Skin epidermis (tissue), 12 donors: Measurements from ENCODE around the gene CIC.

Source experiments
- H3K27ac ChIP-seq, 21 experiments: fragments of 200-600 bp; sonication (generic) in 11 of 21; one replicate each; pipeline ENCODE4 v1.5.0; 2020; ENCODE audit warnings: mild to moderate bottlenecking in 3 of 21, inconsistent platforms in 2 of 21, moderate library complexity in 2 of 21
- H3K4me3 ChIP-seq, 7 experiments: fragments of 200-600 bp; sonication (generic) in 2 of 7; one replicate each; pipeline ENCODE4 v1.5.0; 2020; ENCODE audit warnings: inconsistent platforms in 2 of 7, mild to moderate bottlenecking in 2 of 7, moderate library complexity in 1 of 7

CIC gene

DNA sequence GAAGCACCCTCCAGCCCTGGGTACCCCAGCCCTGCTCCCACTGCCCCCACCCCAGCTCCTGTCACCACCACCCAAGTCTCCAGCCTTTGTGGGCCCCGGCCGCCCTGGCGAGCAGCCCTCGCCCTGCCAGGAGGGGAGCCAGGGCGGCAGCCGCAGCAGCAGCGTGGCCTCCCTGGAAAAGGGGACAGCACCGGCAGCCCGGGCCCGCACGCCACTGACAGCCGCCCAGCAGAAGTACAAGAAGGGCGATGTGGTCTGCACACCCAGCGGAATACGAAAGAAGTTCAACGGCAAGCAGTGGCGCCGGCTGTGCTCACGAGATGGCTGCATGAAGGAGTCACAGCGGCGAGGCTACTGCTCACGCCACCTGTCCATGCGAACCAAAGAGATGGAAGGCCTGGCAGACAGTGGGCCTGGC lies 3.9 kb downstream of the CIC start:
- H3K4me3 ChIP-seq = no peak overlapping the region

DNA sequence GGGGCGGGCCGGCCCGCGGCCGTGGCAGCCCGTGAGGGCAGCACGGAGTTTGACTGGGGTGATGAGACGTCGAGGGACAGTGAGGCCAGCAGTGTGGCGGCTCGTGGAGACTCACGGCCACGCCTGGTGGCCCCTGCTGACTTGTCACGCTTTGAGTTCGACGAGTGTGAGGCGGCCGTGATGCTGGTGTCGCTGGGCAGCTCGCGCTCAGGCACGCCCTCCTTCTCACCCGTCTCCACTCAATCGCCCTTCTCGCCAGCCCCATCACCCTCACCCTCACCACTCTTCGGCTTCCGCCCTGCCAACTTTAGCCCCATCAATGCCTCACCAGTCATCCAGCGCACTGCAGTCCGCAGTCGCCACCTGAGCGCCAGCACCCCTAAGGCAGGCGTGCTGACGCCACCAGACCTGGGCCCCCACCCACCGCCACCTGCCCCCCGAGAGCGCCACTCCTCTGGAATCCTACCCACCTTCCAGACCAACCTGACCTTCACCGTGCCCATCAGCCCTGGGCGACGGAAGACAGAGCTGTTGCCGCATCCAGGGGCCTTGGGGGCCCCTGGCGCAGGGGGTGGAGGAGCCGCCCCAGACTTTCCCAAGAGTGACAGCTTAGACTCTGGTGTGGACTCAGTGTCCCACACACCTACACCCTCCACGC lies 4.5 kb downstream of the CIC start:
- peak overlapping the region in 3 of 21 experiments; percentile 8 to 47 (median 24) for H3K27ac ChIP-seq

More for the DNA sequence above, 3.9 kb downstream of the CIC start:
- H3K27ac ChIP-seq = peak overlapping the region in 4 of 21 experiments; percentile 8 to 55 (median 40)

DNA sequence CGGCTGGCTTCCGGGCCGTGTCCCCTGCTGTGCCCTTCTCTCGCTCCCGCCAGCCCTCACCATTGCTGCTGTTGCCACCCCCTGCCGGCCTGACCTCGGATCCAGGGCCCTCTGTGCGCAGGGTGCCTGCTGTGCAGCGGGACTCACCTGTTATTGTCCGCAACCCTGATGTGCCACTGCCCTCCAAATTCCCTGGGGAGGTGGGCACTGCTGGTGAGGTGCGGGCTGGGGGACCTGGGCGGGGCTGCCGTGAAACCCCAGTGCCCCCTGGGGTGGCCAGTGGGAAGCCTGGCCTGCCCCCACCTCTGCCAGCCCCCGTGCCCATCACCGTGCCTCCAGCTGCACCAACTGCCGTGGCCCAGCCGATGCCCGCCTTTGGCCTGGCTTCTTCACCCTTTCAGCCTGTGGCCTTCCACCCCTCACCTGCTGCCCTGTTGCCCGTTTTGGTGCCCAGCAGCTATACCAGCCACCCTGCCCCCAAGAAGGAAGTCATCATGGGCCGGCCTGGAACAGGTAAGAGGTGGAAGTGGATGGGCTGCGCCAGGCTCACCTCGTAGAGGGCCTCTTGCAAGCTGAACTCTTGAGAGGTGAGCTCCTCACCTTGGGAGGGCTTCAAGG lies 5.1 kb downstream of the CIC start:
- Histone ChIP-seq H3K27ac (peak overlapping the region in 3 of 21 experiments; percentile 13 to 24 (median 20)), H3K4me3 (no peak overlapping the region)

More for the DNA sequence above, 4.5 kb downstream of the CIC start:
- no peak overlapping the region for H3K4me3 ChIP-seq

DNA sequence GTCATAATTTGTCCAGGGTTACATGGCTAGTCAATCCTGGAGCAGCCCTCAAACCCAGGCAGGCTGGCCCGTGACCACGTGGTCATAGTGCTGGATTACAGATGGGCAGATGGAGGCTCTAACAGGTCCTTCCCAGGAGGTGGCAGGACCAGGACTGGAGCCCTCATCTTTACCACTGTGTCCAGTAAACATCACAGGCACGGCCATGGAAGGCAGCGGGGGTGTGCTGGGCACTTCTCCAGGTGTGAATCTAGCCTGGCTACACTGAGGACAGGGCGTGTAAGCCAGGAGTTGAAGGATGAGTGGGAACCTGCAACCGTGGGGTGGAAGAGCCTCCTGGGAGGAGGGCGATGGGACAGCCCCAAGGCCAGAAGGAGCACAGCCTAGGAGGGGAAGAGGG lies 6.1 kb downstream of the CIC start:
- H3K4me3 ChIP-seq = no peak overlapping the region
- H3K27ac ChIP-seq = peak overlapping the region in 6 of 21 experiments; percentile 12 to 97 (median 88)

DNA sequence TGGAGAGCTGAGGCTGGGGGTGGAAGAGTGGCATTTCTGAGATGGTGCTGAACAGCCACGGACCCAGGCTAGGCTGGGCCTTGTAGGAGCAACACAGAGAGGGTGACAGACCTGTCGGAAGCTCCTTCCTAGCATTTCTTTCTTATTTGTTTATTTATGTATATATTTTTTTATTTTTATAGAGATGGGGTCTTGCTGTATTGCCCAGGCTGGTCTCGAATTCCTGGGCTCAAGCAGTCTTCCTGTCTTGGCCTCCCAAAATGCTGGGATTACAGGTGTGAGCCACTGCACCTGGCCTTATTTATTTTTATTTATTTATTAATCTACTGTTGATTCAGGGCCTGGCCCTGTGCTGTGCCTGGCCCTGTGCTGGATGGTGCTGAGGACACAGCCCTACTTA lies 6.5 kb downstream of the CIC start:
- Histone ChIP-seq H3K27ac (peak overlapping the region in 8 of 21 experiments; percentile 12 to 97 (median 92)), H3K4me3 (no peak overlapping the region)

DNA sequence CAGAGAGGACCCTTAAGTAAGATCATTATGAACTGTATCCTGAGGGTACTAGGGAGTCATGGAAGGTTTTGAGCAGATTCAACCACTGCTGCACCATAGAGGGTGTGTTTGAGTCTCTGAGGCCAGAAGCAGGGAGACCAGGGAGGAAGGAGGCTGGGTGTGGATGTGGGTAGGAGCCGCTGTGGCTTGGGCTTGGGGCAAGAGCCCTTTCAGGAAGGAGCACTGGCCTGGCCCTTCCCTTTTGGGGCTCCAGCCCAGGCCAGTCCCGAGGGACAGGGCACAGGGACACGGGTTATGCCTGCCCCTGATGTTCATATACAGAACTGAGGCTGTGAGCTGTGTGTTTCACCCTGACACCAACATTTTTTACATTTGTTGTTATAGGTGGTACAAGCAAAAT lies 7.2 kb downstream of the CIC start:
- H3K27ac ChIP-seq = peak overlapping the region in 15 of 21 experiments; percentile 10 to 97 (median 89)

DNA sequence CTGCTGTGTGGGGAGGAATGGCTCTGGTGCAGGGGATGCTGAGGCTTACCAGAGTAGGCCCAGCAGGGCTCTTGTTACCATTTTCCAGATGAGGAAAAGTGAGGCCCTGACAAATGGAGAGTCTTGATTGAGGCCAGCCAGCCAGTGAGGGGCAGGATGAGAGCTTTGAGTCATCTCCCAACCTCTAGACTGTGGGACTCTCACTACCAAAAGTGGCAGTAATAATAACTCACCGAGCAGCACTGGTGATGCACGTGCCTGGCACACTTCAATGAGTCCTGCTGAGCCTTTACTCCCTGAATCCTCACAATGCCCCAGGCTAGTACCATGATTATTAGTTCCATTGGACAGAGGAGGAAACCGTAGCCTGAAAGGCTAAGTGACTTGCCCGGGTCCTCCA lies 7.8 kb downstream of the CIC start:
- H3K4me3 ChIP-seq = no peak overlapping the region
- H3K27ac ChIP-seq = peak overlapping the region in 16 of 21 experiments; percentile 5 to 99 (median 92)

More for the DNA sequence above, 7.2 kb downstream of the CIC start:
- H3K4me3 ChIP-seq = no peak overlapping the region

DNA sequence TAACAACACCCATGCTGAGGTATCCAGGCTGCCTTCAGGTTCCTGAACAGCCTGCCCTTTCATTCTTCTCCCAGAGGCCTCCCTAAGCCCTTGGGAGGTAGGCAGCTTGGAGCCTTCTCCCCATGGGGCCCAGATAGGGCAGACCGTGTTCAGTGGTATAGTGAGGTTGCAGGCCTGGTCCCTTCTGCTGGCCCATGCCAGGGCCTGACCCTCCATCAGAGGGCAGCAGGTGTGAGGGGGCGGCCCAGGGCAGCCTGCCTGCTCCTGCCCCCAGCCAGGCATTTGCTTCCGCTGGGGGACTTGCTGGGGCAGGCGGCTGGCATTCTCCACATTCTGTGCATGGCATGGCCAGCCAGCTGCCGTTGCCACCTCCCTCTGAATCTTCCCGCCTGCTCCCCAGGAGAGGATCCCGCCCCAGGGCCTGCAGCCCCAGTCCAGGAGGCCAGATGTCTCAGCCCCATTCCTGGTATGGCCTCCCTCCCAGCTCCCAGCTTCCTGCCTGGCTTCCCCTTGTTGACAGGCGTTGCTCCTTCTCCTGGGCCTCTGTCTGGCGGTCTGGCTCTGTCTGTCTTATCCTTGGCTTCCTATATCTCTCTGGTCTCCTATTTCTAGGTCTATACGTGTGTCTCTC lies 8.9 kb downstream of the CIC start:
- H3K4me3 ChIP-seq = no peak overlapping the region
- H3K27ac ChIP-seq = peak overlapping the region in 20 of 21 experiments; percentile 18 to 99 (median 90)

DNA sequence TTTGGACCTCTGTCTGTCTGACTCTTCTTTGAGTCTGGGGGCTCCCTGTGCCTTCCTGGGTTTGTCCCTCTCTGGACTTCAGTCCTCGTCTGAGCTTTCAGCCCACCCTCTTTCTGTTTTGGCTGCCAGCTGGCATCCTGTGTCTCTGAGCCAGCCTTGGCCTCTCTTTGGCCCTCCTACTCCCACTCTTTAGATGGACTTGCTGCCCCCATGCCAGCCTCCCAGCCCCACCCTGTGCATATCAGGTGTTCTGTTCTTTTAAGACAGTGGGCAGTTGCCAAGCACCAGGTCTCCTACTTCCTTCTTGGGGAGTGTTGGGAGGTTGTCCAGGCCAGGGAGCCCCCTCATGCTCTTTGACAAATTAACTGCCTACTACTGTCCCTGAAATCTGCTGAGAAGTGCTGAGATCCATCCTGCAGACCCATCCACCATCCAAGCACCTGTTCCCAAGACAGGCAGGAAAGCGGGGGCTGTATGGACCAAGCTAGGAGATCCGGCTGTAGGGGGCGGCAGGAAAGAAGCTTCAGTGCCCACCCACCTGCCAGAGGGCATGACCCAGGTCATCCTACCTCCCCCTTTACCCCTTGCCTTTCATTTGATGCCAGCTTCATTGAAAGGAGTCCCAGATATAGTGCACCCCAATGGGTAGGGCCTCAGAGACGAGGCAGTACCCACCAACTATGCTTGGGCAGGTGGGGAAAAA lies 9.6 kb downstream of the CIC start:
- no peak overlapping the region for H3K4me3 ChIP-seq

DNA sequence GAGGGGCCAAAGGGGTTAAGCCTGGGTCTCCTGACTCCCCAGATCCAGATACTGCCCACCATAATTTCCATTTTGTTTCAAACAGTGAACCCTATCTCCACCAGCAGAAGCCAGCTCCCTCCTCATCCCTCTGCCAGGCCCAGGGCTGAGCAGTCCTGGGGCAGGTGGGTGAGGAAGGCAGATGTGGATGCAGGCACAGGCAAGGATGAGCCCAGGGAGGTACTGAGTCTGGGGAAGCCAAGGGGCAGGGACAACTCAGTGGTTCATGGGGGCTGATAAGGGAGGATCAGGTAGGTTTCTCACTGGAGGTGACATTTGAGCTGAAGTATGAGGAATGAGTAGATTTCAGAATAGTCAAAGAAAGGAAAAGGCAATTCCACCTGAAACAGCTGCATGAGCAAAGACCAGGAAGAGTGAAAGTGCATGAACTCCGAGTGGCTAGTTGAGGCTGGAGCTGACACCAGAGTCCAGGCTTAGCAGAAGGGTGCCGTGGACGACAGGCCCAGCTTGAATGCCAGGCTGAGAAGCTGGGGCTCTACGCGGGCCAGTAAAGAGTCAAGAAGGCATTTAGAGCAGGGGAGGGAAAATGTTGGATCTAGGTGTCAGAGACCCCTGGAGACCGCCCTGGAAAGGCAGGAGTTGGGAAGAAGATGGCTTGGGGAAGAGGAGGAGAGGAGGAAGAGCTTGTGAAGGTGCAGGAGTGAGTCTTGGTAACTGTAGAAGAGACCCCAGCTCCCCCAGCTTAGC lies 10.3 kb downstream of the CIC start:
- peak overlapping the region; percentile 13 to 99 (median 92) for H3K27ac ChIP-seq
- H3K4me3 ChIP-seq = peak overlapping the region; percentile 48 to 77 (median 69)

More for the DNA sequence above, 9.6 kb downstream of the CIC start:
- H3K27ac ChIP-seq = peak overlapping the region in 20 of 21 experiments; percentile 18 to 99 (median 90)

DNA sequence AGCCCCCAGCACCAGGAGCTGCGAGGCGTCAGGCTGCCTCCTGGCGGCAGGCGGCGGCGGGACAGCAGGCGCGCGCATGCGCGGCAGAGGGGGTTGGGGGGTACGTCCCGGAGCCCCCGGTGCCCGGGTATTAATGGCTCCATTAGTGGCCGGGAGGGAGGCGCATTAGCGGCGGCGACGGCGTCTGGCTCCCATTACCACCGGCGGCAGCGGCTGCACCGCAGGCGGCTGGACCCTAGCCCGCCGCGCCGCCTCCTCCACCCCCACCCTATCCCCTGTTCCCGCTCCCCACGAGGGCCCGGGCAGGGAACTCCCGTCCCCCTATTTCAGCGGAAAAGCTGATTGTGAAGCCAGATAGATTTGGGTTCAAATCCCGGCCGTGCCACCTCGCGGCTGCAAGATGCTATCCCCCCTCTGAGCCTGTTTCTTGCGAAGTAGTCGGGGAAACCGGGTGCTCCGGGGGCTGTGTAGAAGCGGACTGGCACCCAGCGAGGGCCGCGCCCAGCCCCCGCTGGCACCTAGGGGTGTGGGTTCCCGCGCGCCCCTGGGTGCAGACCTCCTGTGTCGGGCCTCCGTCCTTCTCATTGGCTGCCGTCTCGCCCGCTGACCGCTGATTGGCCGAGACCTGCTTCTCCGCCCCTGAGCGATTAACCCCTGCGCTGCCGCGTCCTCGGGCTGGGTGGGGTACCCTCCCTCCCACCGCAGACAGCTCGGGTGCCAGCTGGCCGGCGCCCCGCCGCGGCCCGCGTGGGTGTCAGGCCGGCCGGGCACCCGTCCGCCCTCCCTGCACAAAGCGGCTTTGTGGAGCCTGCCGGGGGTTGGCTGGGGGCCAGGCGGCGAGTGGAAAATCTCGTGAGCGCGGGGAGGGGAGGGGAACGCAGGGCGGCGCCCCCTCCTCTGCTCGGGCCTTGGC lies 11.1 kb downstream of the CIC start:
- Histone ChIP-seq H3K4me3 (peak overlapping the region; percentile 48 to 77 (median 69)), H3K27ac (peak overlapping the region; percentile 13 to 99 (median 92))

DNA sequence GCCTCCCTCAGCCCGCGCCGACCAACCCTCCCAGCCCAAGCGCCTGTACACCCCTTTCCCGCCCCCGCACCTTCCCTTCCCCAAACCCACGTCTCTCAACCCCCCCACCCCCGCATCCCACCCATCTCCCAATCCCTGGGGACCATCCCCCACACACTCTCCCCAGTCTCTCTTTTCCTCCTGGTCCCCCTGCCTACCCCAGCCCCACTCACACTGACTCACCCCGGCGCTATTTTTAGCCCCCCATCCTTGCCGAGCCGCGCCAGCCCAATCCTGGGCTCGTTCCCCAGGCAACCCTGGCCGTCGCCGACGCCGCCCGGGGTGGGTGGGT lies 11.7 kb downstream of the CIC start:
- peak overlapping the region; percentile 48 to 77 (median 69) for H3K4me3 ChIP-seq
- peak overlapping the region; percentile 72 to 99 (median 92) for H3K27ac ChIP-seq

DNA sequence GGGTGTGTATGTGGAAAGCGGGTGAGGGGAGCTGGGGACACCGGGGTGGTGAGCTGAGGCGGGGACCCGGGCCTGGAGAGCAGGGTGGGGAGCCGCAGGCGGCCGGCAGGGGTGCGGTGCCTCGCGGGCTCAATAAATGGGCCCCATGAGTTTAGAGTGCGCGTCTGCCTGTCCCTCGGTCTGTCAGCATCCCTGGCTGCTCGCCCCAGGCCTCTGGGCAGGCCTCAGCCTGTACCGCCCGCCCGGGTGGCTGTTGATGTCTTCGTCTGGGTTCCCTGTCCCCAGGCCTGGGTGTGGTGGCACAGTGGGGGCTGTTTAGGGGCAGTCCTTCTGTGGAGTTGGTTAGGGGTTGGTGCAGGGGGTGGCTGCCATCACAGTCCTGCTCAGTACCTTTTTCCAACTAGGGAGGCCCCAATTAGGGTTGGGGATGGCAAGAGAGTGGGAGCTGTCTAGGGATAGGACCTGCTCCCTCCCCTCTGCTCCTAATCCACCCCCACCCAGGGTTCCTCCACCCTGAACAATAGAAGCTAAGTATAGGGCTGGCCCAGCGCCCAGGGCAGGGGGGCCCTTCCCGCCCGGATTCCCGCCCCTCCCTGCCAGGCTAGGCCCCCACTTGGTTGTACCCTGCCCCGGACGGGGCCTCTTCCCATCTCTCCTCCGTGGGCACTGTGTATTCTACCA lies 12.2 kb downstream of the CIC start:
- peak overlapping the region; percentile 48 to 77 (median 69) for H3K4me3 ChIP-seq
- H3K27ac ChIP-seq = peak overlapping the region; percentile 72 to 99 (median 92)

DNA sequence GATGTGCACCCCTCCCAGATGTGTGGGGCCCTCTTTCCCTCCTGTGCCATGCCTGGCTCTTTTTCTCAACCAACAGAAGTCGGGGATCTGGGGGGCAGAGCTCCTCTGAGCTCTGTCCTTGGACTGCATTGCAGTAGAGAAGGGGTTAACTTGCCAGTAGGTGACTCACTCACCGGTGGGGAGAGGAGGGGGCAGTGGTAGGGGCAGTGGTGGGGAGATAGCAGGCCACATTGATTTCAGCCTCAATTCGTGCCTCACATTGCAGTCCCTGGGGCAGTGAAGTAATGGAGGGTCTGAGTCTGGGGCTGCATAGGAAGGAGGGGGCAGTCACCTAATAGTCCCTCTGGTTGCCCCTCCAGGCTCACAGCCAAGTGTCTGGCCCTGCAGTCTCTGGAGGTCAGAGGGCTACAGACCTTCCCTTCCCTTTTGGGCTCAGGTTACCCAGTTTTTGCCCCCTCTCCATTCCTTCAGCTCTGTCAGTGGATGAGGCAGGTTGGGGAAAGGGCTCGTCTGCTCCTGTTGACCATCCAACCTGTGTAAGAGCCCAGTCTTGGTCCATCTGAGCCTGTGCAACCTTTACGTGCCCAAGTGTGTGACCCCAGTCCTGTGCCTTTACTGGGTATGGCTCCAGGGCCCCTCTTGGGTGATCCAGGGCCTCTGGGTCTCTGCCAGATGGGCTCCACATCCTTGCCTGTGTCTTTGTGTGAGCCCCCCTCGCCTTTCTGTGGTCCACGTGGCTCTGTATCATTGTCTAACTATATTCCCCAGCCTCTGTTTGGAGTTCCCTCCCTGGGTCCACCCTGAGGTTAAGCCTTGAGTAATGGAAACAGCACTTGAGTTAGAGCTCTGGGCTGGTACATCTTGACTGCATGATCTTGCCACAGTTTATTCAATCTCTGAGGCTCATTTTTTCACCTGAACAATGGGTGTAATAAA lies 13.0 kb downstream of the CIC start:
- H3K27ac ChIP-seq = peak overlapping the region; percentile 72 to 99 (median 92)
- H3K4me3 ChIP-seq = peak overlapping the region in 3 of 7 experiments; percentile 4 to 77 (median 61)

DNA sequence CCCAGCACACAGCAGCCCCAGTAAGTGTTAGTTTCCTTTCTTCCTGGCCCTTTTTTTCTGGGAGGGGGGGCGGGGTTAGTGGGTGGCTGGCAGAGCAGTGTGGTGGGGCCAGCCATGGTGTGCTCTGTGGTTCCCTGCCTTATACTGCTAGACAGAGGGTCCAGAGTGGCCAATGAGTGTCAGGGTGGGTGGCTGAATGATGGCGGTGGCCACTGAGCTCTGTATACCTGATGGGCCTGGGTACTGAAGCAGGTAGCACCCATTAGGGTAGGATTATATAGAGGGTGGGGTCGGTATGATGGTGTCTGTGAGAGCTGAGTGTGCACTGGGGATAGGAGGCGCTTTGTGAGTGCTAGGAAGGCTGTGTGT lies 13.8 kb downstream of the CIC start:
- H3K4me3 ChIP-seq = peak overlapping the region in 1 of 7 experiments; percentile 17
- H3K27ac ChIP-seq = peak overlapping the region in 20 of 21 experiments; percentile 83 to 99 (median 92)

DNA sequence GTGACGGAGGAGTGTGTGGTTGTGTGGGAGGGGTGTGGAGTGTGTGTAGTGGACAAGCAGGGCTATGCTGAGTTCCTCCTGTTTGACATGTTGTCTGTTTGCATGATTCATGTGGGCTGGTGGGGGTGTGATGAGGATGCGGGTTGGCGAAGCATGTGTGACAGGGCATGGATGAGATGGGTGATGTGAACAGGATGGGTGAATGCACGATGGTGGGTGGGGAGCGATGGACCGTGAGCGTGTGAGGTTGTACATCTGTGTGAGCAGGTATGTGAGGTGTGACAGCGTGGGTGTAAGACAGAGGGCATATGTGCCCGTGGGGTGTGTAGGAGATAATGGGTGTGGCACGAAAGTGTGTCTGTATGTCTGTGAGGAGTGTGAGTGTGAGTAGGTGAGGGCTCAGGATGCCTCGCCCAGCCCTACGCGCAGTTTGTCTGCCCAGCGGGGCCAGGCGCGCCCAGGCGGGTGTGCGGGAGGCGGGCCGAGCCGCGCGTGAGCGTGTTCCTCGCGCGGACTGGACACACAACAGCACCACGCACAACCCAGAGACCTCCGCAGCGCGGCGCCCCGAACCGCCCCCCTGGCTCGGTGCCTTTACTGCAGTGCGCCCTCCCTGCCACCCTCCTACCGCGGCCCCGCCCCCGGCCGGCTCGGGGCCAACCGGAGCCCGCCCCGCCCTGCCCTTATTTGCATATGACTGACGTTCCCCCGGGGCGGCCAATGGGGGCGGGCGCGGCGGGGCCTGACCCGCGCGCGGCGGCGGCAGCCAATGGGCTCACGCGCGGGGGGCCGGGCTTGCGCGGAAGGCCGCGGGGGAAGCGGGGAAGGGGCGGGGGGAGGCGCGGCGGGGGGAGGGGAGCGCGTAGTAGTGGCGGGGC lies 14.4 kb downstream of the CIC start:
- peak overlapping the region; percentile 81 to 99 (median 92) for H3K27ac ChIP-seq
- H3K4me3 ChIP-seq = peak overlapping the region; percentile 17 to 66 (median 44)
